Measurements from ENCODE around the gene SMYD3.

DNA sequence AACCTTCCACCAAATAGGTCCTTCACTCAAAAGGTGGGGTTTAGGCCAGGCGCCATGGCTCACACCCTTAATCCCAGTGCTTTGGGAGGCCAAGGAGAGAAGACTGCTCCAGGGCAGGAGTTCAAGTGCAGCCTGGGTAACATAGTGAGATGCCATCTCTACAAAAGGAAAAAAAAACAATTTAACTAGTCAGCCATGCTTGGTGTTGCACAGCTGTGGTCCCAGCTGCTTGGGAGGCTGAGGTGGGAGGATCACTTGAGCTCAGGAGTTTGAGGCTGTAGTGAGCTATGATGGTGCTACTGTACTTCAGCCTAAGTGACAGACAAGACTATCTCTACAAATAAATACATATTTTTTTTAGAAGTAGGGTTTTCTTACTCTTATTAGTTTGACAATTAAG is 734.8 kb downstream of the SMYD3 start:
- no peak for TF ChIP-seq CTCF (conservative IDR thresholded peaks at IDR 0.05; ENCODE audit: low read length)
- no peak for TF ChIP-seq EZH2phosphoT487 (IDR thresholded peaks at IDR 0.05; ENCODE audit: borderline replicate concordance)

Measured in Loucy (cell line).